ENCODE data around the gene FAM171A2. TPM values are rescaled to one million over a fixed set of nuclear protein-coding genes. Genes with fewer than 3 reads are reported as not detected.
"Not testable (repeated sequence)": the region's sequence is repeated elsewhere in the genome, so short reads cannot be mapped to it uniquely, and the experiment has no call there.

Gene FAM171A2
- total RNA-seq, 4 donors from 2014 or later: 0.42 to 2.0 (median 1.2) TPM

DNA sequence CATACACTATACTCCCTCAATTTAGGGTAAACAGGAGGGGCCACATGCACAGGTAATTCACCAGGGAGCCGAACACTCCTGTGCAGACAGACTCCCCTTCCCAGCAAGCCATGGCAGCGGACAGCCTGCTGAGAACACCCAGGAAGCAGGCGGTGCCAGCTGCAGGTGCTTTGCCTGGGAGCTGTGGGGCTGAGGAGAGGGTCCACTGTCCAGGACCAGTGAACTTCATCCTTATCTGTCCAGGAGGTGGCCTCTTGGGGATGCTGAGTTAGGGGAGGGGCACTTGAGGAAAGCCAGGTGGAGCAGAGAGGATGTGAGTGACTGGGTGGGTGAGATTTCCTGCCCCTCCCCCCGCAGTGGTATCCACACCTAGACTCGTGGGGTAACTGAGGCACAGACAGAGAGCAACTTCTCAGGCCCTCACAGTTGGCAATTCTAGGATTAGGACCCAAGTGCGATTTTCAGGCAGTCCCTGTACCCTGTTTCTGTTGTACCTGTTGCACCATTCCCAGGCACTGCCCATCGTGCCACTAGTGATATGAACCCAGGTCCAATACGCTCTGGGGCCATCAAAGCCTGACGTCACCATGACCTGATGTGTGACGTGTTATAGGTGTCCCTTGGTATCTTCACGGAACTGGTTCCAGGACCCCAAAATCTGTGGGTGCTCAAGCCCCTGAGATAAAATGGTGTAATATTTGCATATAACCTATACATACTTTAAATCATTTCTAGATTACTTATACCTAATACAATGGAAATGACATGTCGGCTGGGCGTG is 17.4 kb downstream of the FAM171A2 start:
- 80% methylated on average over 6 of the region's 13 CpGs for WGBS
- DNase-seq (ENCODE audit: extremely low spot score): no peak
- TF ChIP-seq EP300 (IDR thresholded peaks at IDR 0.05): no peak
- TF ChIP-seq, protein P1, sequence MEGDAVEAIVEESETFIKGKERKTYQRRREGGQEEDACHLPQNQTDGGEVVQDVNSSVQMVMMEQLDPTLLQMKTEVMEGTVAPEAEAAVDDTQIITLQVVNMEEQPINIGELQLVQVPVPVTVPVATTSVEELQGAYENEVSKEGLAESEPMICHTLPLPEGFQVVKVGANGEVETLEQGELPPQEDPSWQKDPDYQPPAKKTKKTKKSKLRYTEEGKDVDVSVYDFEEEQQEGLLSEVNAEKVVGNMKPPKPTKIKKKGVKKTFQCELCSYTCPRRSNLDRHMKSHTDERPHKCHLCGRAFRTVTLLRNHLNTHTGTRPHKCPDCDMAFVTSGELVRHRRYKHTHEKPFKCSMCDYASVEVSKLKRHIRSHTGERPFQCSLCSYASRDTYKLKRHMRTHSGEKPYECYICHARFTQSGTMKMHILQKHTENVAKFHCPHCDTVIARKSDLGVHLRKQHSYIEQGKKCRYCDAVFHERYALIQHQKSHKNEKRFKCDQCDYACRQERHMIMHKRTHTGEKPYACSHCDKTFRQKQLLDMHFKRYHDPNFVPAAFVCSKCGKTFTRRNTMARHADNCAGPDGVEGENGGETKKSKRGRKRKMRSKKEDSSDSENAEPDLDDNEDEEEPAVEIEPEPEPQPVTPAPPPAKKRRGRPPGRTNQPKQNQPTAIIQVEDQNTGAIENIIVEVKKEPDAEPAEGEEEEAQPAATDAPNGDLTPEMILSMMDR (IDR thresholded peaks at IDR 0.05): no peak
- TF ChIP-seq POLR2A (IDR thresholded peaks at IDR 0.05; ENCODE audit: low read depth): no peak
- no peak for TF ChIP-seq POLR2AphosphoS5 (IDR thresholded peaks at IDR 0.05)
- intact Hi-C loops (cut with DNase I): no loop called here
- Histone ChIP-seq H3K4me3 (peak overlapping the region; percentile 73 to 87 (median 82)), H3K9me3 (no peaks in the 10 kb centered on the region), H3K27ac (replicated peaks in 1 of 4) (peak overlapping the region; percentile 84 to 90 (median 87)), H3K27me3 (no peaks in the 10 kb centered on the region), H3K4me1 (peaks cover 14 to 32% (median 25%) of the 10 kb centered on the region in 4 donors), H3K36me3 (peaks cover 7 to 32% (median 27%) of the 10 kb centered on the region in 4 donors)

DNA sequence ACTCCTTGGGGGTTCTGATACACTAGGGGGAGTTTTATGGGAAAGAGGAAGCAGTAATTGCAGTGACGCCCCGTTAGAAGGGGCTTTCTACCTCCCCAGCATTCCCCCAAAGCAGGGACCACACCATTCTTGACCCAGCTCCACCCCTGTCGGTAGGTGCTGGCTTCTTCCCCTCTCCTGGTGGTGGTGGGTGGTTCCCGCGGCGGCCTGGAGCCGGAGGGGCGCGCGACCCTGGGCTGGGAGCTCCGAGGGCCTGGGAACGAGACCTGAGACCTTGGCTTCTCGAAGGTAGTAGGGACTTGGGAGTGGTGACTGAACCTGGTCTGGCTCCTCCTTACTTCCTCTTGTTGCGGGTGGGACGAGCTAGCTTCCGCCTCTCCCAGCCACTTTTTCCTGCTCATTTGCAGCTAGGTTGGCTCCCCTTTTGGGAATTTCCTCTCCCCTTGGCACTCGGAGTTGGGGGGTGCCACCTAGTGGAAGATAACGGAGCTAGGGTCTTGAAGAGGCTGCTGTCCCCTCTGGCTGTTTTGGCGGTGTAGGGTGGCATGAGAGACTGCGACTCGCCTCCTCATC is 18.1 kb downstream of the FAM171A2 start:
- H3K4me3 ChIP-seq: peak overlapping the region; percentile 73 to 87 (median 82)
- H3K36me3 ChIP-seq: peaks cover 0 to 25% (median 20%) of the 10 kb centered on the region in 4 donors
- no peak for DNase-seq (ENCODE audit: extremely low spot score)
- no peaks in the 10 kb centered on the region for H3K27me3 ChIP-seq
- 3% methylated on average over 15 of the region's 21 CpGs for WGBS
- TF ChIP-seq EP300 (IDR thresholded peaks at IDR 0.05): no peak
- TF ChIP-seq, protein P1 (IDR thresholded peaks at IDR 0.05): peak in 2 of 3 experiments; percentile 35 to 49
- TF ChIP-seq POLR2A (IDR thresholded peaks at IDR 0.05; ENCODE audit: low read depth): no peak
- no peak for TF ChIP-seq POLR2AphosphoS5 (IDR thresholded peaks at IDR 0.05)
- H3K9me3 ChIP-seq: no peaks in the 10 kb centered on the region
- peak overlapping the region; percentile 84 to 90 (median 87) for H3K27ac ChIP-seq (replicated peaks in 1 of 4)
- intact Hi-C loops (cut with DNase I): no loop called here
- peaks cover 14 to 32% (median 25%) of the 10 kb centered on the region in 4 donors for H3K4me1 ChIP-seq

DNA sequence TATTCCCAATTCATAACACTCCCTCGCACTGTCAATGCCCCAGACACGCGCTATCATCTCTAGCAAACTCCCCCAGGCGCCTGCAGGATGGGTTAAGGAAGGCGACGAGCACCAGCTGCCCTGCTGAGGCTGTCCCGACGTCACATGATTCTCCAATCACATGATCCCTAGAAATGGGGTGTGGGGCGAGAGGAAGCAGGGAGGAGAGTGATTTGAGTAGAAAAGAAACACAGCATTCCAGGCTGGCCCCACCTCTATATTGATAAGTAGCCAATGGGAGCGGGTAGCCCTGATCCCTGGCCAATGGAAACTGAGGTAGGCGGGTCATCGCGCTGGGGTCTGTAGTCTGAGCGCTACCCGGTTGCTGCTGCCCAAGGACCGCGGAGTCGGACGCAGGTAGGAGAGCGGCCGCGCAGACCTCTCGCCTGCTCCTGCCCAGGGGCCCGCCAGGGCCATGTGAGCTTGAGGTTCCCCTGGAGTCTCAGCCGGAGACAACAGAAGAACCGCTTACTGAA is 18.7 kb downstream of the FAM171A2 start, which contains the start of gene GRN:
Gene GRN (plus strand): TSS at position 364 of the 515 bp plus-strand sequence. CDS start 3,863 bp downstream, outside the sequence.
- intact Hi-C loops (cut with DNase I): no loop called here
- peak within 1 kb of the TSS; percentile 73 to 87 (median 82) for H3K4me3 ChIP-seq
- peaks cover 14 to 32% (median 25%) of the 10 kb centered on the region in 4 donors for H3K4me1 ChIP-seq
- DNase-seq (ENCODE audit: extremely low spot score): peak; percentile 100
- peak within 1 kb of the TSS; percentile 84 to 90 (median 87) for H3K27ac ChIP-seq (replicated peaks in 1 of 4)
- WGBS: 0% methylated on average over 23 of the region's 26 CpGs
- H3K36me3 ChIP-seq: peaks cover 0 to 19% (median 15%) of the 10 kb centered on the region in 4 donors
- TF ChIP-seq POLR2AphosphoS5 (IDR thresholded peaks at IDR 0.05): peak; percentile 89 to 92
- no peak for TF ChIP-seq EP300 (IDR thresholded peaks at IDR 0.05)
- H3K9me3 ChIP-seq: no peaks in the 10 kb centered on the region
- no peaks in the 10 kb centered on the region for H3K27me3 ChIP-seq

DNA sequence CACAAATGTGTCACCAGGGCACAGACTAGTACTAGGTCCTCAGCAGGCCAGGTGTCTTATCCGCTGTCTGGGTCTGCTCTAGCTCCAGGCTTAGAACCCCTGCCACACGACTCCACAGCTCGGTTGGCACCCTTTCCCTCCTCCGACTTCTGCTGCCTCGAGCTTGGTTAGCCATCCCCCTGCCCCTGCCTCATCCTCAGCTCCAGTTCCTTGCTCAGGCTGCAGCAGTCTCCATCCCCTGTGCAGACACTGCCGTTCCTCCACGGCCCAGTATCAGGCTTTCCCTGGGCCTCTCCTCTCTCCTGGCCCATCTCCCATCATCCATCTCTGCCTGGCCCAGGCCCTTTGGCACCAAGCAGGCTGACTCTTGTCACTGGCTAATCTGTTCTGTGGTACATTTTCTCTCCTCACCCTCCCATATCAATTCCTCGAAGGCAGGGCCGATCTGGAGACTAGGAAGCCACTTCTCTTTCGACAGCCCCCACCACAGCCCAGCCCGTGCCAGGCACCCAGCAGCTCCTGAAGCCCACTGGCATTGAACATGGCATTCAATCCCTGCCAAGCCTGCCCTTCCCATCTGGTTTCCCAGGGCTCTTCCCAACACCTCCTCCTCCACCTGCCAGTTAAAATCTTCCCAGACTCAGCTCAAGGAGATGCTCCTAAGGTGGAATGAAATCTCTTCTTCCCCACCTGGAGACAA is 20.0 kb downstream of the FAM171A2 start:
- H3K4me3 ChIP-seq: peak overlapping the region in 1 of 4 donors; percentile 77
- peaks cover 0 to 2% (median 0%) of the 10 kb centered on the region in 4 donors for H3K27me3 ChIP-seq
- H3K27ac ChIP-seq (replicated peaks in 1 of 4): no peak overlapping the region
- WGBS: 87% methylated on average over 11 of the region's 11 CpGs
- no peaks in the 10 kb centered on the region for H3K9me3 ChIP-seq
- H3K4me1 ChIP-seq: peaks cover 14 to 31% (median 25%) of the 10 kb centered on the region in 4 donors
- TF ChIP-seq POLR2AphosphoS5 (IDR thresholded peaks at IDR 0.05): no peak
- no peak for TF ChIP-seq EP300 (IDR thresholded peaks at IDR 0.05)
- TF ChIP-seq, protein P1 (IDR thresholded peaks at IDR 0.05): no peak
- no peak for TF ChIP-seq POLR2A (IDR thresholded peaks at IDR 0.05; ENCODE audit: low read depth)
- peaks cover 0 to 6% (median 1%) of the 10 kb centered on the region in 4 donors for H3K36me3 ChIP-seq
- intact Hi-C loops (cut with DNase I): no loop called here
- no peak for DNase-seq (ENCODE audit: extremely low spot score)

DNA sequence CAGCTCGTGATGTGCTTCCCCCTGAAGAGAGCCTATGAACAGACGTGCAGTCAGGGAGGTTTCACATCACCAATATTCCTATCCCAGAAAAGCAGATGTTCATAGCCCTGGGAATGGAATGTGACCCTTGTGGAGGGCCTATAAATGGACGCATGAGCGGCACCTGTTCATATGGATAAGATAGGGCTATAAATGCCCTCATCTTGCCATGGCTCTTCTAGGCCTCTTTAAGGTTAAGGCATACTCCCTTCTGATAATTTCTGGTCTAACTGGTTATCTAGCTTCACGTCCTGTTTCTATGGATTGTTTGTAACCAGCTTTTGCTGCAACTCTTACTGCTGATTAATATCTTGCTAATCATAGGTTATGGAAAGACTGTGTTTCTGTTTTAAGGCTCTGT is 23.1 kb downstream of the FAM171A2 start:
- H3K36me3 ChIP-seq; DNase-seq (ENCODE audit: extremely low spot score); H3K9me3 ChIP-seq; H3K4me3 ChIP-seq; H3K27ac ChIP-seq (replicated peaks in 1 of 4); intact Hi-C loops (cut with DNase I): not testable (repeated sequence)
- H3K4me1 ChIP-seq: peaks cover 8 to 13% (median 11%) of the 10 kb centered on the region in 4 donors
- H3K27me3 ChIP-seq: peaks cover 0 to 21% (median 0%) of the 10 kb centered on the region in 4 donors
- WGBS: 65% methylated on average over 5 of the region's 5 CpGs

Measured in esophagus muscularis mucosa (tissue), 4 donors.